Measurements from ENCODE around the gene NELFB.
"Not testable (repeated sequence)": the region's sequence is repeated elsewhere in the genome, so short reads cannot be mapped to it uniquely, and the experiment has no call there.

- not testable (repeated sequence) for TF ChIP-seq BACH2 (CRISPR knock-in tag; IDR thresholded peaks at IDR 0.05; ENCODE audit: borderline replicate concordance); ZFP30 (CRISPR knock-in tag; IDR thresholded peaks at IDR 0.05); ISL1 (CRISPR knock-in tag; IDR thresholded peaks at IDR 0.05); ZNF8 (CRISPR knock-in tag; IDR thresholded peaks at IDR 0.05); RARB (CRISPR knock-in tag; IDR thresholded peaks at IDR 0.05)
- TF ChIP-seq, protein P1, sequence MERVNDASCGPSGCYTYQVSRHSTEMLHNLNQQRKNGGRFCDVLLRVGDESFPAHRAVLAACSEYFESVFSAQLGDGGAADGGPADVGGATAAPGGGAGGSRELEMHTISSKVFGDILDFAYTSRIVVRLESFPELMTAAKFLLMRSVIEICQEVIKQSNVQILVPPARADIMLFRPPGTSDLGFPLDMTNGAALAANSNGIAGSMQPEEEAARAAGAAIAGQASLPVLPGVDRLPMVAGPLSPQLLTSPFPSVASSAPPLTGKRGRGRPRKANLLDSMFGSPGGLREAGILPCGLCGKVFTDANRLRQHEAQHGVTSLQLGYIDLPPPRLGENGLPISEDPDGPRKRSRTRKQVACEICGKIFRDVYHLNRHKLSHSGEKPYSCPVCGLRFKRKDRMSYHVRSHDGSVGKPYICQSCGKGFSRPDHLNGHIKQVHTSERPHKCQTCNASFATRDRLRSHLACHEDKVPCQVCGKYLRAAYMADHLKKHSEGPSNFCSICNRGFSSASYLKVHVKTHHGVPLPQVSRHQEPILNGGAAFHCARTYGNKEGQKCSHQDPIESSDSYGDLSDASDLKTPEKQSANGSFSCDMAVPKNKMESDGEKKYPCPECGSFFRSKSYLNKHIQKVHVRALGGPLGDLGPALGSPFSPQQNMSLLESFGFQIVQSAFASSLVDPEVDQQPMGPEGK (CRISPR knock-in tag; IDR thresholded peaks at IDR 0.05; ENCODE audit: borderline replicate concordance) = not testable (repeated sequence)
- TF ChIP-seq, protein P2, sequence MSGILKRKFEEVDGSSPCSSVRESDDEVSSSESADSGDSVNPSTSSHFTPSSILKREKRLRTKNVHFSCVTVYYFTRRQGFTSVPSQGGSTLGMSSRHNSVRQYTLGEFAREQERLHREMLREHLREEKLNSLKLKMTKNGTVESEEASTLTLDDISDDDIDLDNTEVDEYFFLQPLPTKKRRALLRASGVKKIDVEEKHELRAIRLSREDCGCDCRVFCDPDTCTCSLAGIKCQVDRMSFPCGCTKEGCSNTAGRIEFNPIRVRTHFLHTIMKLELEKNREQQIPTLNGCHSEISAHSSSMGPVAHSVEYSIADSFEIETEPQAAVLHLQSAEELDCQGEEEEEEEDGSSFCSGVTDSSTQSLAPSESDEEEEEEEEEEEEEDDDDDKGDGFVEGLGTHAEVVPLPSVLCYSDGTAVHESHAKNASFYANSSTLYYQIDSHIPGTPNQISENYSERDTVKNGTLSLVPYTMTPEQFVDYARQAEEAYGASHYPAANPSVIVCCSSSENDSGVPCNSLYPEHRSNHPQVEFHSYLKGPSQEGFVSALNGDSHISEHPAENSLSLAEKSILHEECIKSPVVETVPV (CRISPR knock-in tag; IDR thresholded peaks at IDR 0.05) = not testable (repeated sequence)
Observed at GRCh38 chr9:137239541-137240200, 15.5 kb upstream of the NELFB start.
